PC-3 (cell line): ENCODE results near the gene PI4KA. TPM values are rescaled to one million over a fixed set of nuclear protein-coding genes. Genes with fewer than 3 reads are reported as not detected.
A peak's percentile ranks its signal among the peaks of the same experiment; 100 is the strongest.

ENCODE experiments used
- ATAC-seq: fragments of 200-7000 bp; cut with Tn5 transposase; 2 replicates; pipeline ENCODE4 v1.9.1; 2020; ENCODE audit warnings: mild to moderate bottlenecking, moderate library complexity
- BruUV-seq: library from RNA; stranded (reverse); fragments of 400-500 nt; replicated peaks from 2 replicates; lab custom pipeline; 2021; lab: Mats Ljungman, UMichigan
- CTCF ChIA-PET: fragments of 300-600 bp; sonication (Branson Sonifier 250); formaldehyde crosslinking; loops from one replicate; lab custom pipeline; 2022; ENCODE audit warnings: antibody characterized with exemption; lab: Charles Lee
- POLR2A ChIA-PET: fragments of 300-600 bp; sonication (Branson Sonifier 250); formaldehyde crosslinking; loops from one replicate; lab custom pipeline; 2022; ENCODE audit warnings: antibody characterized with exemption; ENCODE audit not compliant: unreplicated experiment; lab: Charles Lee
- DNase-seq: peaks from one replicate; pipeline ENCODE4 v3.0.0-alpha.2; 2015
- H2AFZ ChIP-seq: fragments of 300-600 bp; sonication (generic); 2 replicates; pipeline ENCODE4 v1.6.0; 2016; ENCODE audit warnings: antibody characterized with exemption, low read length
- H3F3A ChIP-seq: fragments of 300-600 bp; sonication (generic); one replicate; pipeline ENCODE4 v1.6.0; 2017; ENCODE audit warnings: antibody characterized with exemption, low read length, control low read depth, mild to moderate bottlenecking; ENCODE audit not compliant: unreplicated experiment
- H3K27ac ChIP-seq: fragments of 300-600 bp; sonication (generic); 2 replicates; pipeline ENCODE4 v1.5.1; 2016; ENCODE audit warnings: mild to moderate bottlenecking, low read length
- H3K27me3 ChIP-seq: fragments of 300-600 bp; sonication (generic); 2 replicates; pipeline ENCODE4 v1.6.1; 2016; ENCODE audit warnings: low read length, mixed read lengths
- H3K36me3 ChIP-seq: fragments of 300-600 bp; sonication (generic); 2 replicates; pipeline ENCODE4 v1.6.1; 2016; ENCODE audit warnings: low read depth, mixed run types, low read length, mixed read lengths
- H3K4me1 ChIP-seq: fragments of 300-600 bp; sonication (generic); 2 replicates; pipeline ENCODE4 v1.5.1; 2016; ENCODE audit warnings: low read length; ENCODE audit not compliant: insufficient read depth
- H3K4me2 ChIP-seq: fragments of 300-600 bp; sonication (generic); 2 replicates; pipeline ENCODE4 v1.6.0; 2016; ENCODE audit warnings: low read length
- H3K4me3 ChIP-seq: fragments of 300-600 bp; sonication (generic); 2 replicates; pipeline ENCODE4 v1.5.1; 2016; ENCODE audit warnings: mild to moderate bottlenecking, low read length, mixed read lengths
- H3K79me2 ChIP-seq: fragments of 300-600 bp; sonication (generic); 2 replicates; pipeline ENCODE4 v1.6.1; 2017; ENCODE audit warnings: low read length, mixed read lengths
- H3K9ac ChIP-seq: fragments of 300-600 bp; sonication (generic); 2 replicates; pipeline ENCODE4 v1.6.0; 2016; ENCODE audit warnings: mild to moderate bottlenecking, low read length
- H3K9me2 ChIP-seq: fragments of 300-600 bp; sonication (generic); replicated peaks from 2 replicates; pipeline ENCODE4 v1.6.1; 2016; ENCODE audit warnings: mixed run types, low read length, mixed read lengths
- H3K9me3 ChIP-seq: fragments of 300-600 bp; sonication (generic); 2 replicates; pipeline ENCODE4 v1.6.1; 2016; ENCODE audit warnings: low read length, mixed read lengths
- H4K20me1 ChIP-seq: fragments of 300-600 bp; sonication (generic); 2 replicates; pipeline ENCODE4 v1.6.1; 2016; ENCODE audit warnings: low read length, mixed read lengths
- EZH2 ChIP-seq: fragments of 300-600 bp; sonication (generic); IDR thresholded peaks from one replicate; pipeline ENCODE4 v1.6.1; 2017; ENCODE audit warnings: antibody characterized with exemption, mild to moderate bottlenecking, low read length; ENCODE audit not compliant: unreplicated experiment
- EZH2phosphoT487 ChIP-seq: fragments of 300-600 bp; sonication (generic); IDR thresholded peaks from 2 replicates; pipeline ENCODE4 v1.6.1; 2018; ENCODE audit warnings: mild to moderate bottlenecking, antibody characterized with exemption, low read length, borderline replicate concordance
- intact Hi-C: fragments of 100-400 bp; cut with micrococcal nuclease; formaldehyde crosslinking; loops from 2 replicates; pipeline ENCODE4 v1.9.0; 2023
- total RNA-seq: library from RNA; depleted of rRNA; stranded (reverse); fragments of >200 nt; gene quantifications from 2 replicates; pipeline ENCODE4 v1.2.3, GENCODE V29; 2014
- TF ChIP-seq, protein P1 (sequence below): fragments of 300-600 bp; sonication (generic); conservative IDR thresholded peaks from 2 replicates; pipeline ENCODE4 v1.5.1; 2017; ENCODE audit warnings: antibody characterized with exemption, low read depth, mild to moderate bottlenecking, low read length

PI4KA gene
- total RNA-seq, 1 experiment from 2014 or later: 39.7 TPM

- H3K36me3 ChIP-seq: 0 out of 2 replicates have a peak, but pooled peaks cover 3% of the 10 kb centered on the region
- H3K27ac ChIP-seq: no peak overlapping the region
- TF ChIP-seq EZH2: no peak
- no peak for TF ChIP-seq EZH2phosphoT487
- TF ChIP-seq, protein P1, sequence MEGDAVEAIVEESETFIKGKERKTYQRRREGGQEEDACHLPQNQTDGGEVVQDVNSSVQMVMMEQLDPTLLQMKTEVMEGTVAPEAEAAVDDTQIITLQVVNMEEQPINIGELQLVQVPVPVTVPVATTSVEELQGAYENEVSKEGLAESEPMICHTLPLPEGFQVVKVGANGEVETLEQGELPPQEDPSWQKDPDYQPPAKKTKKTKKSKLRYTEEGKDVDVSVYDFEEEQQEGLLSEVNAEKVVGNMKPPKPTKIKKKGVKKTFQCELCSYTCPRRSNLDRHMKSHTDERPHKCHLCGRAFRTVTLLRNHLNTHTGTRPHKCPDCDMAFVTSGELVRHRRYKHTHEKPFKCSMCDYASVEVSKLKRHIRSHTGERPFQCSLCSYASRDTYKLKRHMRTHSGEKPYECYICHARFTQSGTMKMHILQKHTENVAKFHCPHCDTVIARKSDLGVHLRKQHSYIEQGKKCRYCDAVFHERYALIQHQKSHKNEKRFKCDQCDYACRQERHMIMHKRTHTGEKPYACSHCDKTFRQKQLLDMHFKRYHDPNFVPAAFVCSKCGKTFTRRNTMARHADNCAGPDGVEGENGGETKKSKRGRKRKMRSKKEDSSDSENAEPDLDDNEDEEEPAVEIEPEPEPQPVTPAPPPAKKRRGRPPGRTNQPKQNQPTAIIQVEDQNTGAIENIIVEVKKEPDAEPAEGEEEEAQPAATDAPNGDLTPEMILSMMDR: no peak
- BruUV-seq: no TSS peak
- no peak overlapping the region for H2AFZ ChIP-seq
- POLR2A ChIA-PET: no interaction called here
- DNase-seq (no peak), ATAC-seq (no peak)
- no peak overlapping the region for H3K4me2 ChIP-seq
- no peak overlapping the region for H3K4me3 ChIP-seq
- CTCF ChIA-PET: no interaction called here
- intact Hi-C loops: no loop called here
- no peaks in the 10 kb centered on the region for H4K20me1 ChIP-seq
- no peaks in the 10 kb centered on the region for H3F3A ChIP-seq
- H3K9me2 ChIP-seq: no peaks in the 10 kb centered on the region
- H3K79me2 ChIP-seq: no peaks in the 10 kb centered on the region
- H3K4me1 ChIP-seq: peaks cover 11% of the 10 kb centered on the region
- no peaks in the 10 kb centered on the region for H3K9me3 ChIP-seq
- no peaks in the 10 kb centered on the region for H3K27me3 ChIP-seq
- H3K9ac ChIP-seq: no peak overlapping the region
Measured at GRCh38 chr22:20881869-20882815, 23.5 kb upstream of the PI4KA start.

- no TSS peak for BruUV-seq
- Histone ChIP-seq H3F3A (no peaks in the 10 kb centered on the region), H3K9me2 (no peaks in the 10 kb centered on the region), H3K27ac (no peak overlapping the region), H3K4me1 (peaks cover 7% of the 10 kb centered on the region; the same call in 1 of the 2 replicates), H3K9me3 (no peaks in the 10 kb centered on the region), H3K4me3 (no peak overlapping the region), H3K27me3 (no peaks in the 10 kb centered on the region), H2AFZ (no peak overlapping the region), H3K36me3 (0 out of 2 replicates have a peak, but pooled peaks cover 3% of the 10 kb centered on the region), H4K20me1 (no peaks in the 10 kb centered on the region), H3K9ac (no peak overlapping the region), H3K79me2 (no peaks in the 10 kb centered on the region), H3K4me2 (no peak overlapping the region)
- ATAC-seq (peak; percentile 17; the same call in 1 of the 2 replicates), DNase-seq (peak; percentile 26)
- POLR2A ChIA-PET: no interaction called here
- TF ChIP-seq, protein P1: no peak
- TF ChIP-seq EZH2phosphoT487 (no peak), EZH2 (no peak)
- intact Hi-C loops: no loop called here
- CTCF ChIA-PET: no interaction called here
Measured at GRCh38 chr22:20881231-20881630, 22.6 kb upstream of the PI4KA start.

DNA sequence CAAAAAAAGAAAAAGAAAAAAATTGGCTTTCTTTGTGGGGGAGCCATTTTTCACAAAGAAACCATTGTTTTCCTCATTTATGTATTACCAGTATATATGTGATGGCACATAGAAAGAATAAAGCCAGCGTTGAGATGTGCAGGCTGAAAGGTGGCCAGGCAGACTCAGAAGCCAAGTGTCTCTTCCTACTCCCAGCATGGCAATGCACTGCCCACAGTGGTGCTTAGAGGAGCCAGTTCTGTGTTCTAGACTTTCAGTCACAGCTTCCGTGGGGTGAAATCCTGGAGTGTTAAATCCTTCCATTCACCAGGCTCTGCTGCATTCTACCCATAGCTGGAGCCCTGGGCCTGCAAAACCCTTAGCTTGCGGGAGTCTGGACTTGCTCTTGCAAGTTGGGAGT, 19.1 kb upstream of the PI4KA start:
- H4K20me1 ChIP-seq: no peaks in the 10 kb centered on the region
- no peaks in the 10 kb centered on the region for H3K9me3 ChIP-seq
- DNase-seq (no peak), ATAC-seq (no peak)
- no peaks in the 10 kb centered on the region for H3K79me2 ChIP-seq
- H3K27ac ChIP-seq: no peak overlapping the region
- H3K9me2 ChIP-seq: no peaks in the 10 kb centered on the region
- no peak overlapping the region for H3K4me2 ChIP-seq
- H3K9ac ChIP-seq: no peak overlapping the region
- BruUV-seq: no TSS peak
- no peak overlapping the region for H2AFZ ChIP-seq
- no peaks in the 10 kb centered on the region for H3K27me3 ChIP-seq
- no peaks in the 10 kb centered on the region for H3K36me3 ChIP-seq
- H3F3A ChIP-seq: no peaks in the 10 kb centered on the region
- TF ChIP-seq EZH2 (no peak), EZH2phosphoT487 (no peak)
- ChIA-PET POLR2A (no interaction called here), CTCF (no interaction called here)
- intact Hi-C loops: no loop called here
- H3K4me1 ChIP-seq: 0 out of 2 replicates have a peak, but pooled peaks cover 3% of the 10 kb centered on the region
- H3K4me3 ChIP-seq: no peak overlapping the region
